Measurements from ENCODE around the gene CD53. TPM values are rescaled to one million over a fixed set of nuclear protein-coding genes. Genes with fewer than 3 reads are reported as not detected.

Gene CD53
- total and polyA plus RNA-seq, 12 donors: 2.1 to 55.2 (median 5.6) TPM

- intact Hi-C loops (cut with DNase I): no loop called here
- Histone ChIP-seq H3K36me3 (no peaks in the 10 kb centered on the region), H3K27me3 (peaks cover 0 to 6% (median 0%) of the 10 kb centered on the region in 7 donors), H3K4me1 (peaks cover 0 to 87% (median 0%) of the 10 kb centered on the region in 9 donors), H3K27ac (peak overlapping the region in 1 of 10 donors; percentile 95), H3K4me3 (no peak overlapping the region), H3K9me3 (no peaks in the 10 kb centered on the region)
- DNase-seq (no peak), ATAC-seq (no peak)
- 66 to 74% methylated on average over 2 of the region's 2 CpGs for WGBS, 2 donors
- no peak for TF ChIP-seq CTCF (IDR thresholded peaks at IDR 0.05)
Observed at GRCh38 chr1:110880708-110881374, 7.9 kb downstream of the CD53 start.

- peaks cover 0 to 22% (median 0%) of the 10 kb centered on the region in 9 donors for H3K36me3 ChIP-seq
- DNase-seq: no peak
- TF ChIP-seq CTCF (IDR thresholded peaks at IDR 0.05): no peak
- 78 to 80% methylated on average over 6 of the region's 6 CpGs for WGBS, 2 donors
- H3K9me3 ChIP-seq: no peaks in the 10 kb centered on the region
- H3K4me3 ChIP-seq: no peak overlapping the region
- H3K27ac ChIP-seq: no peak overlapping the region
- peaks cover 0 to 10% (median 0%) of the 10 kb centered on the region in 7 donors for H3K27me3 ChIP-seq
- no peak for ATAC-seq
- peaks cover 0 to 62% (median 0%) of the 10 kb centered on the region in 9 donors for H3K4me1 ChIP-seq
- intact Hi-C loops (cut with DNase I): no loop called here
Observed at GRCh38 chr1:110888049-110888448, 15.1 kb downstream of the CD53 start.

GRCh38 chr1:110888641-110889040 is 15.7 kb downstream of the CD53 start:
- H3K4me1 ChIP-seq: peaks cover 0 to 58% (median 0%) of the 10 kb centered on the region in 9 donors
- DNase-seq: no peak
- no peaks in the 10 kb centered on the region for H3K9me3 ChIP-seq
- H3K27ac ChIP-seq: no peak overlapping the region
- peaks cover 0 to 10% (median 0%) of the 10 kb centered on the region in 7 donors for H3K27me3 ChIP-seq
- intact Hi-C loops (cut with DNase I): no loop called here
- no peak for ATAC-seq
- peaks cover 0 to 28% (median 0%) of the 10 kb centered on the region in 9 donors for H3K36me3 ChIP-seq
- TF ChIP-seq CTCF (IDR thresholded peaks at IDR 0.05): no peak
- H3K4me3 ChIP-seq: no peak overlapping the region

GRCh38 chr1:110890474-110891196 is 17.7 kb downstream of the CD53 start:
- Histone ChIP-seq H3K4me1 (peaks cover 0 to 53% (median 0%) of the 10 kb centered on the region in 9 donors), H3K9me3 (no peaks in the 10 kb centered on the region), H3K4me3 (no peak overlapping the region), H3K36me3 (peaks cover 0 to 48% (median 0%) of the 10 kb centered on the region in 9 donors), H3K27ac (no peak overlapping the region), H3K27me3 (peaks cover 0 to 10% (median 0%) of the 10 kb centered on the region in 7 donors)
- no peak for DNase-seq
- WGBS, 2 donors: 66 to 76% methylated on average over 3 of the region's 3 CpGs
- intact Hi-C loops (cut with DNase I): no loop called here
- TF ChIP-seq CTCF (IDR thresholded peaks at IDR 0.05): no peak
- no peak for ATAC-seq

All from heart right ventricle (tissue), 16 donors.